CD4-positive, alpha-beta T cell treated with Interferon alpha-2 for 1 hour (primary cell): ENCODE measurements around the gene BCDIN3D.
"Not testable (repeated sequence)": the region's sequence is repeated elsewhere in the genome, so short reads cannot be mapped to it uniquely, and the experiment has no call there.

Experiments used
- DNase-seq, 2 donors: peaks; one replicate each; pipeline ENCODE4 v3.0.0-alpha.2; 2020 to 2022

Gene BCDIN3D

GRCh38 chr12:49876070-49876469 lies 33.2 kb upstream of the BCDIN3D start:
- no peak for DNase-seq

- no peak for DNase-seq
These were observed 32.3 kb upstream of the BCDIN3D start for GRCh38 chr12:49875115-49875720.

GRCh38 chr12:49874142-49874897 lies 31.4 kb upstream of the BCDIN3D start:
- no peak for DNase-seq

GRCh38 chr12:49873361-49873934 lies 30.5 kb upstream of the BCDIN3D start:
- no peak for DNase-seq

GRCh38 chr12:49872781-49873181 lies 29.9 kb upstream of the BCDIN3D start:
- no peak for DNase-seq

- DNase-seq = no peak
These were observed 29.5 kb upstream of the BCDIN3D start for GRCh38 chr12:49872381-49872780.

- not testable (repeated sequence) for DNase-seq
These were observed 28.9 kb upstream of the BCDIN3D start for GRCh38 chr12:49871811-49872251.

GRCh38 chr12:49871263-49871561 lies 28.3 kb upstream of the BCDIN3D start:
- no peak for DNase-seq

GRCh38 chr12:49870501-49871262 lies 27.8 kb upstream of the BCDIN3D start:
- no peak for DNase-seq

- no peak for DNase-seq
These were observed 27.1 kb upstream of the BCDIN3D start for GRCh38 chr12:49869816-49870500.

GRCh38 chr12:49868952-49869815 lies 26.3 kb upstream of the BCDIN3D start:
- DNase-seq = no peak

- DNase-seq = no peak
These were observed 25.5 kb upstream of the BCDIN3D start for GRCh38 chr12:49868449-49868848.

- DNase-seq = no peak
These were observed 24.9 kb upstream of the BCDIN3D start for GRCh38 chr12:49867570-49868341.

GRCh38 chr12:49866859-49867569 lies 24.1 kb upstream of the BCDIN3D start:
- DNase-seq = peak; percentile 62 to 76

- no peak for DNase-seq
These were observed 22.9 kb upstream of the BCDIN3D start for GRCh38 chr12:49865782-49866135.

- DNase-seq = no peak
These were observed 22.3 kb upstream of the BCDIN3D start for GRCh38 chr12:49865109-49865781.

- no peak for DNase-seq
These were observed 21.8 kb upstream of the BCDIN3D start for GRCh38 chr12:49864798-49865090.

GRCh38 chr12:49863946-49864797 lies 21.3 kb upstream of the BCDIN3D start:
- no peak for DNase-seq

GRCh38 chr12:49860921-49861320 lies 18.0 kb upstream of the BCDIN3D start:
- DNase-seq = not testable (repeated sequence)
